NCI-H146 treated with DMSO at 0.1 percent for 48 hours (cell line): ENCODE data around the gene ARFGAP1.
A peak's percentile ranks its signal among the peaks of the same experiment; 100 is the strongest.
"Not testable (repeated sequence)": the region's sequence is repeated elsewhere in the genome, so short reads cannot be mapped to it uniquely, and the experiment has no call there.

ENCODE experiments used
- DNase-seq: peaks from one replicate; lab custom pipeline; 2025; ENCODE audit not compliant: unreplicated experiment; lab: John Stamatoyannopoulos, UW

The ARFGAP1 gene

DNA sequence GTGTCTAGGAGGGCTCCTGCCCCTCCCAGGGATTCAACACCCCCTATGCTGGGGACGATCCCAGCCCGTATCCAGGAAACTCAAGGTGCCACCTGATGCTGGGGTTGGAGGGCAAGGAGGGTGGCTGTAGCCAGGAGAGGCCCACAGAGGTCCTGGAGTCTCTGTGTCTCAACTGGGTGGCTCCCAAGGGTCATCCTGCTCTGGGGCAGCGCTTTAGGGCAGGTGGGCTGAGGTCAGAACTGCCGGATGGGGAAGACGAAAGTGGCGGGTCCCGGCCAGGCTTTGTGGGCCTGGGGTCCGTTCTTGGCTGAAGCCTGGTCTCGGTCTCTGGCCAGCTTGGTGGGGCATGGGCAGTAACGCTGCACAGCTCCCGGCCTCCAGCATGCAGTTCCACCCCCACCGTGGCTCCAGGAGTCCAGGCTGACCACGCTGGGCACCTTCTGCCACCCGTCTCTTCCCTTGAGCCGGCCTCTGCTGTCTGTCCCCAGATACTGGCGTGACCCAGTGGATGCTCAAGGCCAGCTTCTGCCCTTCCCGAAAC lies 17.6 kb downstream of the ARFGAP1 start:
- DNase-seq: no peak

DNA sequence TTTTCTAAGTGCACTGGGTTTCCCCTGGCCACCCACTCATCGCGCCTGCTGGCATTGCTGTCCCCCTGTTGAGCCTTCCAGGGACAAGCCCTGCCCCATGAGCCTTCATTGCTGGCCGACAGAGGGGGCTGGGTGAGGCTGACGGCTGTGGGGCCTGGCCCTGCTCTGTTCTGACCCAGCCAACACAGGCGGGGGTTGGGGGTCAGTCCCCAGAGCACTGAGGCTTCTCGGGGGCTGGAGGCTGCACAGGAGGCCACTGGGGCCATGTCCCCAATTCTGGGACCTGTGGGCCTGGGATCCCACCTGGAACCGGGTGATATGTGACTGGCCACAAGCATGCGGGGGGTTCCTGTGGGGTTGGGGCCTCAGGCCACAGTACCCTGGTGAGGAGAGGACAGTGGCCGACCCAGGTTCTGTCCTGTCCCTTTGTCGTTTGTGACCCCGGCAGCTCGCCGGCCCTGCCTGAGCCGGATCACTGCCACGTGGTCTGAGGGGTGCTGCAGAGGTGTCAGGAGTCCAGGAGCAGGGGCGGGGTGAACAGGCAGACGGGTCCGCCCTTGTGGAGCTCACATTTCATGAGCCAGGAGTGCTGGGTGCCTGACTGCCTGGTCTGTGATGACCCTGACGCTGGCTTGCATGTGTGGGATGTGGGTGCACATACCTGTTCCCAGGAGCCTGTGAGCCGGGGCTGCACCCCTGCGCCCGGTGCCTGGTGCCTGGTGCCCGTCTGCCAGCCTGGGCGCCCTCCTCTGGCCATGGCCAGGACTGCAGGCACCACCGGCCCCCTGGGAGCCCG lies 18.3 kb downstream of the ARFGAP1 start:
- no peak for DNase-seq

DNA sequence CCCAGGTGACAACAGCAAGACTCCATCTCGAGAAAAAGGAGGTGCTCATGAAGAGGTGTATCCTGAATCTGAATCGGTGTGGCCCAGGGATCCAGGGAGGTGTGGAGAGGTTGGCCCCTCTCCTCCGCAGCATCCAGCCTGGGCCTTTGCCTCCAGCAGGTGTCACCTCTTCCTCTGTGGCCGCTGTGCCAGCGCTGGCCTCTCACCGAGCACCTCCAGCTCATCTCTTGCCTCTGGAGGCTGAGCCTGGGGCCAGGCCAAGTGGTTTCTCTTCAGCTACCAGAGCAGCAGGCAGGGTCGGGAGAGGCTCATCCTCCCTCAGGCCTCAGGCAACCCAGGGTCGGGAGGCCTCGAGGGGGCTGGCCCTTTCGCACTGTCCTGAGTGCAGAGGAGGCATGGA lies 19.2 kb downstream of the ARFGAP1 start:
- no peak for DNase-seq

DNA sequence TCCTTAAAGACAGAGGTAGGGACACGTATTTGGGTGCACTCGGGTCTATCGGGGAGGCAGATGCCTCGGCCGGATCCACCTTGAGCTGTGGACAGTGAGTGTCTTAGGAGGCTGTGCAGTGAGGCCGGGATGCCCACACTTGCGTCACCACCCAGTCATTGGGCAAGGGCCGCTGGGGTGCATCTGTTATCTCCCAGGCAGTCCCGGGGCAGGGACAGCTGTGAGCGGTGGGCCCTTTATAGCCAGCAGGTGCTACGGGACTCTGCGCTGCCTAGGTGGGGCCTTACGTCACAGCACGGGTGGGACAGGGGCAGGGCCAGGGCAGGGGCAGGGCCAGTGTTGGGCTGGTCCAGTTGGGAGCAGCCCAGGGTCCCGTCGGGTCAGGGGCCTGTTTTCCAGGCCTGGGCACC lies 19.7 kb downstream of the ARFGAP1 start:
- DNase-seq: no peak

DNA sequence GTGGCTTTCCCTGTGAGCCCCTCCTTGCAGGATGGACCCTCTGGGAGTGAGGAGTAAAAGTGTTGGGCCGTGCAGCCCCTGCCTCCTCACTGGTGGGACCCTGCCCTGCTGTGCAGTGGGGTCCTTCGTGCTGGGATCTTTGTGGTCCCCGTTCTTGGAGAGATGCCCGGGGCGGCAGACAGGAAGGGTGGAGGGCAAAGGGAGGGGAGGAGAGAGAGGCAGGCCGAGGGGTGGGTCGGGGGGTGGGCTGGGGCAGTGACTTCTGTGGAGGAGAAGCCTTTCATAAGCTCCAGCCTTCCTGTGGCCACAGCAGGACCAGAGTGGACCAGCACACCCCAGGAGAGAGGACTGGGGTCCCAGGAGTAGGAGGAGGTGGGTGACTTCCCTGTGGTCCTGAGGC lies 20.3 kb downstream of the ARFGAP1 start, which contains the start of gene COL20A1:
COL20A1 (plus strand) TSS at position 283 of the 400 bp plus-strand sequence. CDS start 1,922 bp downstream, outside the sequence.
- DNase-seq: no peak

DNA sequence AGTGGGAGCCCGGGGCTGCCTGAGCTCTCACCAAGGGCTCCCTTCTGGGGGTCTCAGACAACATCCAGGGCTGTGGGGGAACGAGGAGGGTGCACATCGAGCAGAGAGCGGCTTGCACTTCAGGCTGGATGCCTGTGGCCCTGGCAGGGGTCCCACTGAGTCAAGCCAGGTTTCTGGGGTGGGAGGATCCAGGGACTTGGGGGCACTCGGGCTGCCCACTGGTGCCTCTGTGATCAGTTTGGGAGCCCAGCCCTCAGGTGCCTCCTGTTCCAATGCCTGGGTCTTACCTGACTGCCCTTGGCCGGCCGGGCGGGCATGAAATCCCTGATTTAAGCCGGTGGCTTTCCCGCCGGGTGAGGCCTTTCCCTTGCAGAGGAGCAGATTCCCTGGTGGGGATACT lies 20.8 kb downstream of the ARFGAP1 start:
- no peak for DNase-seq

DNA sequence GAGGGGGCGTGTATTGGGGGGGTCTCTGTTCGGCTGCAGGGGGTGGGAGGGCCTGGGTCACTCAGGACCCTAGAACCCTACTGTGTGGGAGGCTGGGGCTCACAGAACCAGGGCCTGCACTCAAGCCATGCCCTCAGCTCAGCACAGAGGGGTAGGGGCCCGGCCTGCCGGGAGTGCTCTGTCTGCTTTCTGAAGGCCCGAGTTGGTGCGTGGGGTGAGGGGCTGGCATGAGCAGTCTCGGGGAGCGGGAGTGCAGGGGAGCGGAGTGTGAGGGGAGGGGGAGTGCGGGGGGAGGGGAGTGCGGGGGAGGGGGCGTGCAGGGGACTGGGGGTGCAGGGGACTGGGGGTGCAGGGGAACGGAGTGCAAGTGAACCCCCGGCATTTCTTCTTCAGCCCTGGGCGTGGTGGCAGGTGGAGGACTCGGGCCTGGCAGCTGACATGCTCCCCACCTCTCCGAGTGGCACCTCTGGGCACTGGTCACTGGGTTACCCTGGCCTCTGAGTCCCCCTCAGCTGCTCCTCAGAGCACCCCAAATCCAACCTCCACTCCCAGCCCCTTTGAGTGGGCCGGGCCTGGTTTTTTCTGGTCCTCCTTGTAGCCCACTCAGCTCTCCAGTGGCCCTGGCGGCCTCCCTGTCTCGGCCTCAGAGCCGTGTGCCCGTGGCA lies 21.4 kb downstream of the ARFGAP1 start:
- DNase-seq: no peak

DNA sequence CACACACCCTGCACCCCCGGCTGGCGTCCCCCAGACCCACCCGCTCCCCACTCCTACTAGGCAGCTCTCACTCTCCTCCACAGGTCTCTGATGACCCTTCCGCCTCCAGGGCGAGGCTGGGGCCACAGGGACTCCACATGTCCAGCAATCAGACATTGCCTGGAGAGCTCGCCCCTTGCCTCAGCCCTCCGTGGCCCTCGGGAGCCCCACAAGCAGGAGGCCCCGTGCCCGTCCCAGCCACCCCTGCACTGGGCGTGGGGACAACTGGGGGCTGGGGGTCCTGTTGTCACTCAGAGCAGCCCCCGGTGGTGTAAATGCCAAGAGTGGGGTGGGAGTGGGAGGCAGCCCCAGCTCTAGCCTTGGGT lies 21.9 kb downstream of the ARFGAP1 start:
- DNase-seq: no peak

DNA sequence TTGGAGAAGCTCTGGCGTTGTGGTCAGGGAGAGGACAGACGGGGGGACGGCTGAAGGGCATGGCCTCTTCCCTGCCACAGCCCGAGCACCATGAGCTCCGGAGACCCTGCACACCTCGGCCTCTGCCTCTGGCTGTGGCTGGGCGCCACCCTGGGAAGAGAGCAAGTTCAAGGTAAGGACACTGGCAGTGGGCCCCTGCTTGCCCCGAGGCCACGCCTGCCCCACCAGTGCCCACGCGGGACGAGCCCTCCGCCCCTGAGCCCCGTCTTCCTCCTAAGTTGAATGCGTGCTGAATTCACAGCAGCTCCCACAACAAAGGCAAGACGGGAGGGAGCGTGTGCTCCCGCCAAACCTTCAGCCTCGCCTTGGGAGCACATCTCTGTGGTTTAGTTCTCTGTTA lies 22.4 kb downstream of the ARFGAP1 start:
- DNase-seq: no peak

DNA sequence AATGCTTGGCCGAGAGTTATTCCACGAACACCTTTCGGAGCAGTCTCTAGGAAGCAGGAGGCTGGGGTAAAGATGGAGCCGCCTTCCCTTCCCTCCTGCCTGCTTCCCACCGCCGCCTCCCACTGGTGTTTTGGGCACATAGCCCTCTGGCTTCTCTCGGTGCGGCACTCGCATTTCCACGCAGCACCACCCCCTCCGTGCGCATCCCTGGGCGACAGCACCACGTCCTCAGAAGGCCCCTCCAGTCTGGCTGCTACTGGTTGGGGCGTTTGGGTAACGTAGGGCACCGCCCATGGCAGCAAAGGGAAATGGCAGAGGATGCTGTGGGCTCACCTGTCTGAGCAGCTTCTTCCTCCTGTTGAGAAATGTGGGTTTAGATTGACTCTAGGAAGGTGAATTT lies 22.8 kb downstream of the ARFGAP1 start:
- DNase-seq: no peak

DNA sequence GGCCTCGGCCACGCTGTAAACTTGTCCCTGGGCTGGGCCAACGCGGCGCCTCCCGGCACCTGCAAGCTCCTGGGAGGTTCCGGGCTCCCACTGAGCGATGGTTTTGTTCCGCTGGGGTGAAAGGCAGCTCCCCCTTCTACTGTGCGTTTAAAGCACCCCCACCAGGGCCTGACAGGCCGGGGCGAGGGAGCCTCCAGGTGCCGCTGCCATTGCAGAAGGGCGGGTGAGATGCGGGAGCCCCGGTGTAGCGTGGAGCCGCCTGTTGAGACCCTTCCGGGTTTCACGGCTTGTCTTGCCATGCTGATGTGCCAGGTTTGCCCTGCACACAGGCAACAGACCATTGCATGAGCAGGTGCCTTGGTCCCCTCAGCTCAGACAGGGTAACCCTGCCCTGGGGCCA lies 23.2 kb downstream of the ARFGAP1 start:
- peak; percentile 15 for DNase-seq

DNA sequence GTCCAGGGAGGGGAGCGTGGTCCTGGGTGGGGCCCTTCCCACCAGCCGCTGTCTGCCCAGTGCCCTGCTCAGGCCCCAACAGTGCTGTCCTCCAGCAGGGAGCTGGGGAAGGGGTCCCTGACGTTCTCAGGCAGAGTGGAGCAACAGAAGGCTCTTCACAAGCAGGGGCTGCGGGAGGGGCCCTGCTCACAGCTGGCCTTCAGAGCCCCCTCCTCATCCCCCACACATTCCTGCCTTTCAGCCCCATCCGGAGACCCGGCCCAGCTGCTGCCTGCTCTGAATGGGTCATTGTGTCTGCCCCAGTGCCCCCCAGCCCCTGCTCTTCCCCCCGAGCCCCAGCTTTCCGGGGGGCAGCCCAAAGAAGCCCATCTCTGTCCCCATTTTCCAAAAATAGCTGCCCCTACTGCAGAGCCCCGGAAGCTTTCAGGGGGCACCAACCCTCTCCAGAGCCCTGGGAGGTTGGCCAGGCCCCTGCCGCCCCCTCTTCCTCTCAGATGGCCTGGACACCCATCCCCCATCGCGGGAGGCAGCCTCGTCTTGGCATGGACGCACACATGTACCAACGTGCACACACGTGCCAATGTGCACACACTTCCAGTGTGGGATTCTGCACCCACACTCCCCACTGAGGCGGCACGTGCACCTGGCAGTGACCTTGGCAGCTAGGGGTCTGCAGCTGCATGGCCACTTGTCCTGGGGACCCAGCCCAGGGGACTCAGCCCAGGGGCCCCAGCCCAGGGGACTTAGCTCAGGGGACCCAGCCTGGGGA lies 24.1 kb downstream of the ARFGAP1 start:
- no peak for DNase-seq

DNA sequence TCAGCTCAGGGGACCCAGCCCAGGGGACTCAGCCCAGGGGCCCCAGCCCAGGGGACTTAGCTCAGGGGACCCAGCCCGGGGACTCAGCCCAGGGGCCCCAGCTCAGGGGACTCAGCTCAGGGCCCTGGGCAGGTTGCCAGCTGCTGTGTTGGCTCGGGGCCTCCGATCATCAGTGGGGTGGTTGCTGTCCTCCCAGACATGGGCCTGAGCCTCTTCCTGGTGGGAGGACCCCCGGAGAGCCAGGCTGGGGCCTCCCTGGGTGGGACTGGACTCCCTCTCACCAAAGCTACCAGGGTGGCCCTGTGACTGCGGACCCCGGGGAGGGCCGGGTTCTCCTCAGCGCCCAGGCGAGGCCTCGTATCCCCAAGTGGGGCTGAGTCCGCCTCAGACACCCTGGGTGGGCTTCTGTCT lies 24.8 kb downstream of the ARFGAP1 start:
- no peak for DNase-seq

DNA sequence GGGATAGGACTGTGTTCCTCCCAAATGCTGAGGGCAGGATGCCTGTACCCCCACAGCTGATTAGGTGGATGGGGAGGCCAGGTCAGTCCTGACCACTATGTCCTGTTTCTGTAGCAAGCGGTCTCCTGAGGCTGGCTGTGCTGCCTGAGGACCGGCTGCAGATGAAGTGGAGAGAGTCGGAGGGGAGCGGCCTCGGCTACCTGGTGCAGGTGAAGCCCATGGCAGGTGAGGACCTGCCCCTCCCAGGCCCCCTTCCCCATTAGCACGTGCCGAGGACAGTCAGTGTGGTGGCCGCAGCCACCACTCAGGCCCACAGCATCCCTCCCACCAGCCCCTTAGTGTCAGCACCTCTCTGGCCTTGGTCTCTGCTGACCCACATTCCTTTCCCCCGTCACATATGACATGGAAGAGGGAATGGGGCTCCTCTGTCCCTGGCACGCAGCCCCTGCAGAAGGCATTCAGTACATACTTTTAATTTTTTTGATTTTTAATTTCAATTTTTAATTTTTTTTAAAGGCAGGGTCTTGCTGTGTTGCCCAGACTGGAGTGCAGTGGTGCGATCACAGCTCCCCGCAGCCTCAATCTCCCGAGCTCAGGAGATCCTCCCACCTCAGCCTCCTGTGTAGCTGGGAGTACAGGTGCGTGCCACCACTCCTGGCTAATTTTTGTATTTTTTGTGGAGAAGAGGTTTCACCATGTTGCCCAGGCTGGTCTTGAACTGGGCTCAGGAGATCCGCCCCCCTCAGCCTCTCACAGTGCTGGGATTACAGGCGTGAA lies 25.4 kb downstream of the ARFGAP1 start:
- no peak for DNase-seq

DNA sequence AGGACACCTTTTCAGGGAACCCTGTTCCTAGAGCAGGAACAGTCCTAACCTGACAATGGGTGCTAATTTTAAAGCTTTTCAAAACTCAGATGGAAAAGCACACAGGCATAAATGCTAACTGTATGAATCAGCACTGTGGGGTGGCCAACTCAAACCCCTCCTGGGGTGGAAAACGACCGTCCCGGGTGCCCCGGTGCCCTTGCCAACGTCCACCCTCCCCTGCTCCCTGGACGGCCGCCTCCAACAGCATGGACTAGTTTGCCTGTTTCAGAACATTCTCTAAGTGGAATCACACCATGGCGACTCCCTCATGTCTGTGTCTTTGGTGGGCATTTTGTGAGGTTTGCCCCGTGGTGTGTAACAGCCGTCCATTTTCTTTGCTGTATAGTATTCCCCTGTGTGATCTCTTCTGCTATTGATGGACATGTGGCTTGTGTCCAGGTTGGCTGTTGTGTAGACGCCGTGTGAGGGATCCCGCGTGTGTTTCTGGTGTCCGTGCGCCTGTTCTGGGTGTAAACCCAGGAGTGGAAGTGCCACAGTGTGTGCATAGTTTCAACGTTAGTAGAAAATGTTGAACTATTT lies 26.2 kb downstream of the ARFGAP1 start:
- no peak for DNase-seq

DNA sequence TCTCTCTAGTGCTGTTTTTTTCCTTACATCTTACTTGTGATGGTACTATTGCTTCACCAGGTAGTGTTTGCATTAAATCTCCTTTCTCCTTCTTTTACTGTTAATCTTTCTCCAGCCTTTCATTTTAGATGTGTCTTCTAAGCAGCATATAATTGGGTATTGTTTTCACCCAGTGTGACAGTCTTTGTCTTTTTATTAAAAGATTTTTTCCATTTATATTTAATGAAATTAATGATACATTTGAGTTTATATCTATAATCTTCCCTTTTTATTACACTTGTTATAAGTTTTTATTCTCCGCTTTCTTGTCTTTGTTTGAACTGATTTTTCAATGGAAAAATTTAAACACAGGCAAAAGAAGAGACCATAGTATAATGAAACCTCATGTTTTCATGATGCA lies 29.1 kb downstream of the ARFGAP1 start:
- DNase-seq: no peak

DNA sequence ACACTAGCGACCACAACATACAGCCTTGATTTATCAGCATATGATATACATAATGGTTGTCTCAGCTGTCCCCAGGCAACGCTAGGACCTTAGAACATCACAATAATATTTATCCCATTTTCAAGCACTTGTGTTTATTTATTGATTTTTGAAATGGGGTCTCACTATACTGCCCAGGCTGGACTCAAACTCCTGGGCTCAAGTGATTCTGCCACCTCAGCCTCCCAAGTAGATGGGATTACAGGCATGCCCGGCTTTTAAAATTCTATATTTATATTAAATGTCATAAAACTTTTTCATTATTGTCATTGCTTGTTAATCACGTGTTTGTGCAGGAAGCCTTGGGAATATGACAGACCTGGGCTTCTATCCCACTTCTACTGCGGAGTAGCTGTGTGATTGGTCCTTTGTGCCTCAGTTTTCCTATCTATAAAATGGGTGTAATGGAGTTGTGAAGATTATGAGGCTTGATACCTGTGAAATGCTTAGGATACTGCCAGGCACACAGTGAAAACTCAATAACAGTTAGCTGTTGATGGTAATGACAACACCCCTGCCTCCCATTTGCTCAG lies 30.6 kb downstream of the ARFGAP1 start:
- no peak for DNase-seq

DNA sequence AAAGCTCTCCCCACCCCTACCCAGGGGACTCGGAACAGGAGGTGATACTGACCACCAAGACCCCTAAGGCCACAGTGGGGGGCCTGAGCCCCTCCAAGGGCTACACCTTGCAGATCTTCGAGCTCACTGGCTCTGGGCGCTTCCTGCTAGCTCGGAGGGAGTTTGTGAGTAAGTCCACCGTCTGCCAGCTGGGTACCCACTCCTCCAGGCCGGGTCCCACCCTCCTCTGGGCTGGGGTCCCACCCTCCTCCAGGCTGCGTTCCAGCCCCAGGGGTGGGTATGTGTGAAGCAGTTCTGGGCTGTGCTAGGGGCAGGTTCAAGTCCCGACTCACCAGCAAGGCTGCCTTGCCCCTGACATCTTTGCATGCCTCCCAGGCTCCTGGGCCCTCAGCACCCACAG lies 32.8 kb downstream of the ARFGAP1 start:
- DNase-seq: no peak

DNA sequence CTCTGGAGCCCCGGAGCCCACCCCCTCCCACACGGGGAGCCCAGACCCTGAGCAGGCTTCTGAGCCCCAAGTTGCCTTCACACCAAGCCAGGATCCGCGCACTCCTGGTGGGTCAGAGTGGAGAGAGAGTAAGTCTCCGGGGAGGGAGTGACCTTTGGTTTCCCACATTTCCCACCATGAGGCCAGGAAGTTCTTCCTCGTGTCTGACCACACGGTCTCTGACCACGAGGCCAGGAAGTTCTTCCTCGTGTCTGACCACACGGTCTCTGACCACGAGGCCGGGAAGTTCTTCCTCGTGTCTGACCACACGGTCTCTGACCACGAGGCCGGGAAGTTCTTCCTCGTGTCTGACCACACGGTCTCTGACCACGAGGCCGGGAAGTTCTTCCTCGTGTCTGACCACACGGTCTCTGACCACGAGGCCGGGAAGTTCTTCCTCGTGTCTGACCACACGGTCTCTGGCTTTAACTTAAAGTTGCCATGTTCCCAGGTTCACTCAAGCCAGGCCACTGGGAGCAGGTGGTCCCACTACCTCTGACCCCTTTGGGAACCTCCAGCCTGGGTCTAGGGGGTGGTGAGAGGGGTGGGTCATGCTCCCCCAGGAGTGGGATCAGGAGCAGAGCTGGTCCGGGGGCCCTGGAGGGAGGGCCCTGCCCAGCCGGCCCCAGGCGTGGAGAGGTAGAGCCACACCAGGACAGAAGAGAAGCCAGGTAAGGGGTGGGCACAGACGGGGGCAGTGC lies 33.5 kb downstream of the ARFGAP1 start:
- not testable (repeated sequence) for DNase-seq
